ENCODE data around the gene CARMIL3.

CARMIL3 gene

GRCh38 chr14:24077086-24077485 is 25.3 kb downstream of the CARMIL3 start:
- no peak for FAIRE-seq

- no peak for FAIRE-seq
Measured at GRCh38 chr14:24078146-24078545, 26.3 kb downstream of the CARMIL3 start.

GRCh38 chr14:24079491-24080141 is 27.8 kb downstream of the CARMIL3 start:
- FAIRE-seq = no peak

- no peak for FAIRE-seq
Measured at GRCh38 chr14:24080142-24080530, 28.3 kb downstream of the CARMIL3 start.

- FAIRE-seq = no peak
Measured at GRCh38 chr14:24080888-24081738, 29.3 kb downstream of the CARMIL3 start.

- FAIRE-seq = no peak
Measured at GRCh38 chr14:24081739-24082211, 30.0 kb downstream of the CARMIL3 start.

GRCh38 chr14:24082411-24083080 is 30.7 kb downstream of the CARMIL3 start:
- no peak for FAIRE-seq

GRCh38 chr14:24083462-24083861 is 31.7 kb downstream of the CARMIL3 start:
- FAIRE-seq = no peak

- FAIRE-seq = no peak
Measured at GRCh38 chr14:24084440-24084839, 32.6 kb downstream of the CARMIL3 start.

GRCh38 chr14:24085215-24085614 is 33.4 kb downstream of the CARMIL3 start:
- FAIRE-seq = no peak

- FAIRE-seq = no peak
Measured at GRCh38 chr14:24086193-24086955, 34.6 kb downstream of the CARMIL3 start.

- no peak for FAIRE-seq
Measured at GRCh38 chr14:24087004-24087403, 35.2 kb downstream of the CARMIL3 start.

GRCh38 chr14:24088095-24088494 is 36.3 kb downstream of the CARMIL3 start:
- FAIRE-seq = no peak

GRCh38 chr14:24089890-24090289 is 38.1 kb downstream of the CARMIL3 start:
- no peak for FAIRE-seq

- FAIRE-seq = no peak
Measured at GRCh38 chr14:24092110-24092504, 40.3 kb downstream of the CARMIL3 start.

GRCh38 chr14:24092505-24093206 is 40.8 kb downstream of the CARMIL3 start:
- FAIRE-seq = no peak

- no peak for FAIRE-seq
Measured at GRCh38 chr14:24093207-24093900, 41.5 kb downstream of the CARMIL3 start.

GRCh38 chr14:24093901-24094840 is 42.4 kb downstream of the CARMIL3 start, which contains the start of gene PCK2:
PCK2 (plus strand) TSS chr14:24094311; CDS start chr14:24094406, 95 bp downstream.
- no peak for FAIRE-seq

- no peak for FAIRE-seq
Measured at GRCh38 chr14:24094841-24095270, 43.0 kb downstream of the CARMIL3 start.

All from endometrium (tissue), 2 donors.